OCI-LY3 (cell line): ENCODE measurements around the gene SELENON.

Experiments
- H2AFZ ChIP-seq: fragments of 200-600, 300-600 bp; shearing (Covaris generic); 2 replicates; pipeline ENCODE4 v1.6.0; 2014; ENCODE audit warnings: antibody characterized with exemption, low read depth, low read length
- H3K27ac ChIP-seq: fragments of 200-600, 300-600 bp; sonication (generic); 2 replicates; pipeline ENCODE4 v1.5.1; 2014; ENCODE audit warnings: mild to moderate bottlenecking, low read length, moderate library complexity, mixed read lengths
- H3K27me3 ChIP-seq: fragments of 200-600, 300-600 bp; sonication (generic); 2 replicates; pipeline ENCODE4 v1.6.1; 2014; ENCODE audit warnings: low read depth, low read length, mixed read lengths
- H3K36me3 ChIP-seq: fragments of 200-600, 300-600 bp; sonication (generic); replicated peaks from 2 replicates; pipeline ENCODE3; 2014; ENCODE audit warnings: low read depth, low read length, mixed read lengths
- H3K4me1 ChIP-seq: fragments of 300-600, 200-600 bp; sonication (generic); 2 replicates; pipeline ENCODE4 v1.6.1; 2014; ENCODE audit warnings: low read length, mixed read lengths
- H3K4me2 ChIP-seq: fragments of 200-600, 300-600 bp; sonication (generic); 2 replicates; pipeline ENCODE4 v1.6.1; 2014; ENCODE audit warnings: low read length, mixed read lengths
- H3K4me3 ChIP-seq: fragments of 300-600, 200-600 bp; sonication (generic); 2 replicates; pipeline ENCODE4 v1.5.1; 2014; ENCODE audit warnings: antibody characterized with exemption, mild to moderate bottlenecking, low read length, moderate library complexity
- H3K79me2 ChIP-seq: fragments of 300-600, 200-600 bp; shearing (Covaris generic); 2 replicates; pipeline ENCODE4 v1.6.1; 2014; ENCODE audit warnings: mild to moderate bottlenecking, low read length, mixed read lengths
- H3K9ac ChIP-seq: fragments of 300-600, 200-600 bp; shearing (Covaris generic); 2 replicates; pipeline ENCODE4 v1.6.0; 2014; ENCODE audit warnings: mild to moderate bottlenecking, low read length, moderate library complexity
- H3K9me3 ChIP-seq: fragments of 200-600, 300-600 bp; shearing (Covaris generic); 2 replicates; pipeline ENCODE4 v1.6.1; 2014; ENCODE audit warnings: low read length, mixed read lengths; ENCODE audit not compliant: insufficient read depth
- H4K20me1 ChIP-seq: fragments of 200-600, 300-600 bp; sonication (generic); 2 replicates; pipeline ENCODE4 v1.6.1; 2016; ENCODE audit warnings: low read length, mixed read lengths; ENCODE audit not compliant: insufficient read depth
- EZH2phosphoT487 ChIP-seq: fragments of 200-600 bp; shearing (Covaris generic); IDR thresholded peaks from 2 replicates; pipeline ENCODE4 v1.6.1; 2018; ENCODE audit warnings: antibody characterized with exemption, mixed run types, low read depth
- TF ChIP-seq, protein P1 (sequence below): fragments of 200-600, 300-600 bp; sonication (generic); IDR thresholded peaks from 2 replicates; pipeline ENCODE4 v1.5.1; 2014; ENCODE audit warnings: antibody characterized with exemption, low read length, low read depth

The SELENON gene

DNA sequence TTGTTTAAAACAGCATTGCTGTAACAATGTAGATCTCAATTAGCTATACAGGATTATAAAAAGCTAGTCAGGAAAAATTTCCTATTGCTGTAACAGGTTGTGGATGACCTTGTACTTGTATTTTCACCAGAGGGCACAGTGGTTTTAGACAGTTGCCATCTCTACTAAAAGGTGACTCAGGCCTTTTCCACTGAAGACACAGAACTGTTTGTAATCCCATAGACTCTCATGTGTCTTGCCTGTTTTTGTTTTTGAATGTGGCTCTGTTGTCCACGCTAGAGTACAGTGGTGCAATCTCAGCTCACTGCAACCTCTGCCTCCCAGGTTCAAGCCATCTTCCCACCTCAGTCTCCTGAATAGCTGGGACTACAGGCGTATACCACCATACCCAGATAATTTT, 25.6 kb downstream of the SELENON start:
- Histone ChIP-seq H3K4me1 (no peaks in the 10 kb centered on the region; the same call in 1 of the 2 replicates), H3K27me3 (no peaks in the 10 kb centered on the region), H3K79me2 (peaks cover 16% of the 10 kb centered on the region), H3K9ac (no peak overlapping the region), H3K9me3 (no peaks in the 10 kb centered on the region), H3K27ac (no peak overlapping the region), H4K20me1 (no peaks in the 10 kb centered on the region), H3K4me3 (no peak overlapping the region), H2AFZ (no peak overlapping the region), H3K4me2 (no peak overlapping the region), H3K36me3 (peaks cover 2% of the 10 kb centered on the region)
- TF ChIP-seq EZH2phosphoT487, result no peak
- TF ChIP-seq, protein P1, sequence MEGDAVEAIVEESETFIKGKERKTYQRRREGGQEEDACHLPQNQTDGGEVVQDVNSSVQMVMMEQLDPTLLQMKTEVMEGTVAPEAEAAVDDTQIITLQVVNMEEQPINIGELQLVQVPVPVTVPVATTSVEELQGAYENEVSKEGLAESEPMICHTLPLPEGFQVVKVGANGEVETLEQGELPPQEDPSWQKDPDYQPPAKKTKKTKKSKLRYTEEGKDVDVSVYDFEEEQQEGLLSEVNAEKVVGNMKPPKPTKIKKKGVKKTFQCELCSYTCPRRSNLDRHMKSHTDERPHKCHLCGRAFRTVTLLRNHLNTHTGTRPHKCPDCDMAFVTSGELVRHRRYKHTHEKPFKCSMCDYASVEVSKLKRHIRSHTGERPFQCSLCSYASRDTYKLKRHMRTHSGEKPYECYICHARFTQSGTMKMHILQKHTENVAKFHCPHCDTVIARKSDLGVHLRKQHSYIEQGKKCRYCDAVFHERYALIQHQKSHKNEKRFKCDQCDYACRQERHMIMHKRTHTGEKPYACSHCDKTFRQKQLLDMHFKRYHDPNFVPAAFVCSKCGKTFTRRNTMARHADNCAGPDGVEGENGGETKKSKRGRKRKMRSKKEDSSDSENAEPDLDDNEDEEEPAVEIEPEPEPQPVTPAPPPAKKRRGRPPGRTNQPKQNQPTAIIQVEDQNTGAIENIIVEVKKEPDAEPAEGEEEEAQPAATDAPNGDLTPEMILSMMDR, result no peak

DNA sequence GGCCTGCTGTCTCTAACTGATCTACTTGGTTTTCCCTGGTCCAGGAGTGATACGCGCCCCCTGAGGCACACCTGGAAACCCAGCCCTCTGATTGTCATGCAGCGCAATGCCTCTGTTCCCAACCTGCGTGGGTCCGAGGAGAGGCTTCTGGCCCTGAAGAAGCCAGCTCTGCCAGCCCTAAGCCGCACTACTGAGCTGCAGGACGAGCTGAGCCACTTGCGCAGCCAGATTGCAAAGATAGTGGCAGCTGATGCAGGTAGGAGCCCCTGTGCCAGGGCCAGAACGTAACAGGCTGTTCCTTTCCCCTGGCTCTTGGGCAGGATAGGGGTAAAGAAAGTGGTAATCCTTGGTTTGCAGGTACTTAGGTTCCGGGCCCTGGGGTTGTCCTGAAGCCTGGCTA, 26.6 kb downstream of the SELENON start:
- no peaks in the 10 kb centered on the region for H3K27me3 ChIP-seq
- no peaks in the 10 kb centered on the region for H3K9me3 ChIP-seq
- no peak overlapping the region for H3K4me3 ChIP-seq
- no peak overlapping the region for H3K9ac ChIP-seq
- peaks cover 7% of the 10 kb centered on the region for H3K36me3 ChIP-seq
- TF ChIP-seq, protein P1, result no peak
- TF ChIP-seq EZH2phosphoT487, result no peak
- peaks cover 7% of the 10 kb centered on the region for H3K79me2 ChIP-seq
- no peak overlapping the region for H3K27ac ChIP-seq
- H3K4me1 ChIP-seq, result no peaks in the 10 kb centered on the region; the same call in 1 of the 2 replicates
- no peak overlapping the region for H3K4me2 ChIP-seq
- H4K20me1 ChIP-seq, result no peaks in the 10 kb centered on the region
- H2AFZ ChIP-seq, result no peak overlapping the region

DNA sequence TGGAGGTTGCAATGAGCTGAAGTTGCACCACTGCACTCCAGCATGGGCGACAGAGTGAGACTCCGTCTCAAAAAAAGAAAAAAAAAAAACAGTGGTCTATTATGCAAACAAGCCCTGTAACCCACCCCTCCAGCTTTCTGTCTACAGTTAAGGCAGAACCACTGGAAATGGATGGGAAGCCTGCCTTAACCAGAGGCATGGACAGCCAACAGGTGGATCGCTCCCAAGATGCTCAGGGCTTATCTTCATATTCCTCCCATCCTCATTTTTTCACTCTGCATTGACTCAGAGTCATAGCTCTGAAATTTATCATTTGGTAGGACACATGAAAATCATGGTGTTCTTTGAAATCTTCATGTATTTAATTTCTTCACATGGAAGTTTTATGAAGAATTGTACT, 28.5 kb downstream of the SELENON start:
- Histone ChIP-seq H3K9ac (no peak overlapping the region), H3K4me3 (no peak overlapping the region), H3K27me3 (no peaks in the 10 kb centered on the region), H3K9me3 (no peaks in the 10 kb centered on the region), H3K27ac (no peak overlapping the region), H4K20me1 (no peaks in the 10 kb centered on the region), H3K4me2 (no peak overlapping the region), H3K4me1 (no peaks in the 10 kb centered on the region), H2AFZ (no peak overlapping the region), H3K79me2 (no peaks in the 10 kb centered on the region), H3K36me3 (peaks cover 14% of the 10 kb centered on the region)
- TF ChIP-seq EZH2phosphoT487, result no peak
- TF ChIP-seq, protein P1, result no peak

DNA sequence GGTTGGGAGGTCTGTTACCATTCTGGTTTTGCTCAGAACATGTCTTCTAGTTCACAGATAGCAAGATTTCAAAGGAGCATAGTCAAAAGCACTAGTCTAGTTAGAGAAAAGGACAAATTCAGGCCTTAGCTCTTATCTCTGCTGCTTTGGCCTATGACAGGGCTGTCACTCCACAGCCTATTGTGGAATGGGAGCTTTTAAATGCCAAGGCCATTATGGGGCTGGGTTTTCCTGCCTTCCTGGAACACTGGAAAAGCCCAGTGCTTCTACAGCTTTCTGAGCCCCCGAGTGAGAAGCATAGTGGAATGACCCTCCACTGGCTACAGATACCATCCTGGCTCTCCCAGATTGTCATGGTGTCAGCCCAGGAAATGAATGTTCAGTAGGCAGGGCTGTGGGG, 29.1 kb downstream of the SELENON start:
- no peaks in the 10 kb centered on the region for H3K27me3 ChIP-seq
- no peak overlapping the region for H3K4me2 ChIP-seq
- no peaks in the 10 kb centered on the region for H3K9me3 ChIP-seq
- H4K20me1 ChIP-seq, result no peaks in the 10 kb centered on the region
- H2AFZ ChIP-seq, result no peak overlapping the region
- H3K4me3 ChIP-seq, result no peak overlapping the region
- H3K9ac ChIP-seq, result no peak overlapping the region
- no peak overlapping the region for H3K27ac ChIP-seq
- H3K79me2 ChIP-seq, result no peaks in the 10 kb centered on the region
- no peaks in the 10 kb centered on the region for H3K4me1 ChIP-seq
- H3K36me3 ChIP-seq, result peaks cover 14% of the 10 kb centered on the region
- TF ChIP-seq, protein P1, result no peak
- TF ChIP-seq EZH2phosphoT487, result no peak
